Measurements from ENCODE around the gene CYGB. TPM values are rescaled to one million over a fixed set of nuclear protein-coding genes. Genes with fewer than 3 reads are reported as not detected.

The CYGB gene
- total and polyA plus RNA-seq, 4 donors: 0.83 to 7.8 (median 1.4) TPM

- TF ChIP-seq NR2F2 (IDR thresholded peaks at IDR 0.05) (no peak), SP1 (IDR thresholded peaks at IDR 0.05) (no peak), FOXA1 (IDR thresholded peaks at IDR 0.05) (no peak), HNF4A (conservative IDR thresholded peaks at IDR 0.05) (no peak), TAF1 (conservative IDR thresholded peaks at IDR 0.05) (no peak), FOXA2 (IDR thresholded peaks at IDR 0.05) (no peak)
Measured at GRCh38 chr17:76484228-76484725, 53.2 kb downstream of the CYGB start (continued).

GRCh38 chr17:76481071-76481655 lies 56.3 kb downstream of the CYGB start:
- H3K9me3 ChIP-seq (ENCODE audit: control insufficient read depth in 4 of 4, low read length in 3 of 4): no peaks in the 10 kb centered on the region
- no peak overlapping the region for H3K9ac ChIP-seq (ENCODE audit: low read depth in 1 of 2, low read length in 2 of 2)
- no peak overlapping the region for H3K27ac ChIP-seq (ENCODE audit: low read depth in 1 of 2, low read length in 2 of 2)
- no peaks in the 10 kb centered on the region for H3K27me3 ChIP-seq (ENCODE audit: control insufficient read depth in 4 of 4, insufficient read depth in 4 of 4, low read length in 3 of 4)
- TF ChIP-seq HNF4G (IDR thresholded peaks at IDR 0.05): no peak
- TF ChIP-seq FOXA1 (IDR thresholded peaks at IDR 0.05): no peak
- no peak for TF ChIP-seq NR2F2 (IDR thresholded peaks at IDR 0.05)
- TF ChIP-seq TAF1 (conservative IDR thresholded peaks at IDR 0.05): no peak
- no peak for TF ChIP-seq EGR1 (IDR thresholded peaks at IDR 0.05; ENCODE audit: low read depth in 2 of 2)
- TF ChIP-seq RAD21 (IDR thresholded peaks at IDR 0.05): no peak
- TF ChIP-seq JUND (IDR thresholded peaks at IDR 0.05): no peak
- no peak for TF ChIP-seq SP1 (IDR thresholded peaks at IDR 0.05)
- TF ChIP-seq ATF3 (IDR thresholded peaks at IDR 0.05): no peak
- TF ChIP-seq REST (IDR thresholded peaks at IDR 0.05): no peak
- no peak for TF ChIP-seq MAX (IDR thresholded peaks at IDR 0.05)
- no peak for TF ChIP-seq ZBTB33 (IDR thresholded peaks at IDR 0.05)
- no peak for TF ChIP-seq YY1 (IDR thresholded peaks at IDR 0.05)
- no peak for TF ChIP-seq CTCF (IDR thresholded peaks at IDR 0.05; ENCODE audit: low read depth, low read length, missing input control)
- TF ChIP-seq RXRA (IDR thresholded peaks at IDR 0.05): no peak
- no peak for TF ChIP-seq FOXA2 (IDR thresholded peaks at IDR 0.05)
- H3K36me3 ChIP-seq (ENCODE audit: control insufficient read depth in 4 of 4, insufficient read depth in 3 of 4, low read depth in 1 of 4, low read length in 3 of 4): peaks cover 0 to 8% (median 3%) of the 10 kb centered on the region in 4 donors
- 80% methylated on average over 21 of the region's 21 CpGs for WGBS
- H3K4me1 ChIP-seq (ENCODE audit: control insufficient read depth in 4 of 4, insufficient read depth in 4 of 4, low read length in 3 of 4): no peaks in the 10 kb centered on the region
- no peak for DNase-seq (ENCODE audit: low spot score)
- no peak overlapping the region for H3K4me3 ChIP-seq (ENCODE audit: low read depth in 1 of 3, low read length in 3 of 3)
